Keratinocyte (primary cell): ENCODE results near the gene NAA10. TPM values are rescaled to one million over a fixed set of nuclear protein-coding genes. Genes with fewer than 3 reads are reported as not detected.

Experiments used
- DNase-seq: peaks from one replicate; pipeline ENCODE4 v3.0.0-alpha.2; 2011; ENCODE audit warnings: low read depth, missing footprints, low spot score
- FAIRE-seq: peaks from 2 replicates; lab custom pipeline; 2011; peaks lifted over from hg19 to GRCh38; lab: Jason Lieb, UNC
- H2AFZ ChIP-seq: 2 replicates; pipeline ENCODE4 v1.6.0; 2012; ENCODE audit warnings: low read length, control low read depth, inconsistent platforms; ENCODE audit not compliant: control insufficient read depth
- H3K27ac ChIP-seq: 2 replicates; pipeline ENCODE4 v1.5.1; 2011; ENCODE audit warnings: low read length; ENCODE audit not compliant: control insufficient read depth, insufficient read depth
- H3K27me3 ChIP-seq: 3 replicates; pipeline ENCODE4 v1.6.0; 2011; ENCODE audit warnings: low read length; ENCODE audit not compliant: control insufficient read depth, insufficient read depth; ENCODE audit errors: extremely low read depth
- H3K36me3 ChIP-seq, 2 experiments: 2 replicates in 1 of 2; 3 replicates in 1 of 2; pipeline ENCODE4 v1.5.1; 2011; ENCODE audit warnings: low read length in 2 of 2, mild to moderate bottlenecking in 1 of 2; ENCODE audit not compliant: control insufficient read depth in 2 of 2, insufficient read depth in 2 of 2; ENCODE audit errors: extremely low read depth in 1 of 2
- H3K4me1 ChIP-seq: 3 replicates; pipeline ENCODE4 v1.5.1; 2011; ENCODE audit warnings: low read length; ENCODE audit not compliant: control insufficient read depth, insufficient read depth; ENCODE audit errors: extremely low read depth
- H3K4me2 ChIP-seq: 3 replicates; pipeline ENCODE4 v1.6.0; 2011; ENCODE audit warnings: low read depth, low read length; ENCODE audit not compliant: control insufficient read depth, insufficient read depth; ENCODE audit errors: extremely low read depth
- H3K4me3 ChIP-seq, 3 experiments: fragments of 200-600 bp in 1 of 3; sonication (generic) in 1 of 3; 2 replicates in 2 of 3; 3 replicates in 1 of 3; pipeline ENCODE4 v1.5.1; 2011 to 2016; ENCODE audit warnings: low read length in 3 of 3, mild to moderate bottlenecking in 3 of 3, control low read depth in 2 of 3, inconsistent platforms in 1 of 3, low read depth in 1 of 3, mixed read lengths in 1 of 3, mixed run types in 1 of 3, moderate library complexity in 1 of 3; ENCODE audit not compliant: control insufficient read depth in 2 of 3, insufficient read depth in 2 of 3; ENCODE audit errors: extremely low read depth in 1 of 3
- H3K79me2 ChIP-seq: 2 replicates; pipeline ENCODE4 v1.6.0; 2012; ENCODE audit warnings: low read length; ENCODE audit not compliant: control insufficient read depth, insufficient read depth
- H3K9ac ChIP-seq: 3 replicates; pipeline ENCODE4 v1.6.0; 2011; ENCODE audit warnings: low read length; ENCODE audit not compliant: control insufficient read depth, insufficient read depth; ENCODE audit errors: extremely low read depth
- H3K9me1 ChIP-seq: 3 replicates; pipeline ENCODE4 v1.6.0; 2011; ENCODE audit warnings: low read length; ENCODE audit not compliant: control insufficient read depth, insufficient read depth; ENCODE audit errors: extremely low read depth
- H3K9me3 ChIP-seq: 2 replicates; pipeline ENCODE4 v1.5.1; 2012; ENCODE audit warnings: low read depth, low read length; ENCODE audit not compliant: control insufficient read depth
- H4K20me1 ChIP-seq: 3 replicates; pipeline ENCODE4 v1.6.0; 2011; ENCODE audit warnings: low read length; ENCODE audit not compliant: control insufficient read depth, insufficient read depth; ENCODE audit errors: extremely low read depth
- EZH2 ChIP-seq: IDR thresholded peaks from one replicate; pipeline ENCODE4 v1.6.1; 2012; ENCODE audit warnings: inconsistent platforms, mild to moderate bottlenecking, low read length, moderate library complexity
- dilution Hi-C: fragments of 300-500 bp; cut with MboI; formaldehyde crosslinking; loops from one replicate; pipeline ENCODE4 v1.7.0; 2020; ENCODE audit warnings: low sequenced_read_pairs; ENCODE audit not compliant: extremely low pct_ligation_motif_present
- polyA plus RNA-seq, 5 experiments: library from polyadenylated mRNA; depleted of rRNA in 3 of 5; stranded (reverse) in 3 of 5; stranded (forward) in 1 of 5; unstranded in 1 of 5; fragments of >200 nt; gene quantifications; 1 replicate in 1 of 5; 2 replicates in 3 of 5; 3 replicates in 1 of 5; pipeline versions ENCODE4 v1.2.1 to v1.2.3, GENCODE V29; 2011 to 2012; ENCODE audit warnings: missing spikeins in 2 of 5, low read depth in 1 of 5, low replicate concordance in 1 of 5
- TF ChIP-seq, protein P1 (sequence below), 3 experiments: IDR thresholded peaks in 1 of 3; conservative IDR thresholded peaks in 1 of 3; optimal IDR thresholded peaks in 1 of 3; 2 replicates in 2 of 3; 3 replicates in 1 of 3; pipeline versions ENCODE3 to v1.5.1; 2011; ENCODE audit warnings: low read length in 3 of 3, mild to moderate bottlenecking in 3 of 3, moderate library complexity in 2 of 3, control low read depth in 1 of 3, inconsistent platforms in 1 of 3; ENCODE audit not compliant: insufficient read depth in 2 of 3; ENCODE audit errors: extremely low read depth in 1 of 3

The NAA10 gene
- polyA plus RNA-seq, 1 donor (not counting 4 experiments of a cell fraction or from before 2014, with no cell fraction given): 103 TPM

DNA sequence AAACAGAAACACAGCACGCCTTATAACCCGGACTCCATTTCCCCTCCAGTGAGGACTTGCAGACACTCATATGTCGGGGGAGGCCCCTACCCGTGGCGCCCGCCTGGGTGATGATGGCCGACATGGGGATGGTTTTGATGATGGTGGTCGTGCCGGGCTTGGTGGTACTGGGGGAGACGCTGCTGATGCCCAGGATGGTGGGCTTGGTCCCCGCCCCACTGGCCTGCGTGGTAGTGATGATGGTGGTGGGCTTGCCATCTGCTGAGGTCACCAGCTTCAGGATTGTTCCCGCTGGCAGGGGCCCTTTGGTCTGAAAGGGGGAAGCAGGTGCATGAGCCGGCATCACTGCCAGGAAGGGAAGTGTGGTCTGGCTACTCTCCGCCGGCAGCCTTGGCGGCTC is 22.4 kb upstream of the NAA10 start:
- H3K36me3 ChIP-seq: peaks cover 27 to 64% of the 10 kb centered on the region in 2 experiments
- dilution Hi-C loops: no loop called here
- FAIRE-seq: no peak

DNA sequence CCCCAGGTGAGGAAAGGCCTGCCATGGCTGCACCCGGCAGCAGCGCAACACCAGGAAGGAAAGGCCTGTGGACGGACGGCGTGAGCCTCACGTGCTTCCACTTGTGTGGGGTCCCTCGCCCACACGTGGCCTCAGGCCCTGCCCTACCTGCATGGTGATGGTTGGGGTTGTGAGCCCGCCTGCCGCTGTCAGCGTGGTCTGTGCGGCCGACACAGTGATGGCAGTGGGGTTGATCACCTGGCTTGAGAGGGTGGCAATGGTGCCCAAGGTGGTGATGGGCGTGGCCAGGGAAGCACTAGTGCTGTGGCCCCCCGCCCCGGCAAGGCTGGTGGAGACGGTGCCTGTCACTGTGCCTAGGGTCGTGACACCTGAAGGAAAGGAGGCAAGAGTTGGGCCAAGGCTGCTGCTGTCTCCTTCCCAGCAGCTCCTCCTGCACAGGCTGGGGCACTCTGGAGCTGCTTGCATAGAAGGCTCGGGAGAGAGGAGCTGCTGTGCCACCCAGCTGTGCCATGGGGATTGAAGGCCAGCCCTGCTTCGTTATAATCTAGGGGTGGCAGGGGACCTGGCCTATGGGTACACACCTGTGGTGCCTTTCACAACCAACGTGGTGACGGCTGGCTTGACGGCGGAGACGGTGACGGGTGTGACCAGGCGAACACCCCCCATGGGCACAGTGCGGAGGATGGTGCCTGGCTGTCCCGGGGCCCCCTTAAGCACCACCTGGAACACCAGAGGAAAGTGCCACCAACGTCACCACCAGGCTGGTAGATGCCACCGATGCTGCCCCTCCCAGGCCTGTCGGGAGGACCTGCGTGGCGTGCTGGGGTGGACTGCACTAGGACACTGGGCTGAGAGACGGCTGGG is 21.4 kb upstream of the NAA10 start:
- dilution Hi-C loops: no loop called here
- FAIRE-seq (no peak), DNase-seq (no peak)
- H3K27me3 ChIP-seq: no peaks in the 10 kb centered on the region
- no peaks in the 10 kb centered on the region for H3K9me1 ChIP-seq
- H3K4me1 ChIP-seq: no peaks in the 10 kb centered on the region
- H3K4me2 ChIP-seq: no peak overlapping the region
- no peaks in the 10 kb centered on the region for H3K79me2 ChIP-seq
- TF ChIP-seq, protein P1, sequence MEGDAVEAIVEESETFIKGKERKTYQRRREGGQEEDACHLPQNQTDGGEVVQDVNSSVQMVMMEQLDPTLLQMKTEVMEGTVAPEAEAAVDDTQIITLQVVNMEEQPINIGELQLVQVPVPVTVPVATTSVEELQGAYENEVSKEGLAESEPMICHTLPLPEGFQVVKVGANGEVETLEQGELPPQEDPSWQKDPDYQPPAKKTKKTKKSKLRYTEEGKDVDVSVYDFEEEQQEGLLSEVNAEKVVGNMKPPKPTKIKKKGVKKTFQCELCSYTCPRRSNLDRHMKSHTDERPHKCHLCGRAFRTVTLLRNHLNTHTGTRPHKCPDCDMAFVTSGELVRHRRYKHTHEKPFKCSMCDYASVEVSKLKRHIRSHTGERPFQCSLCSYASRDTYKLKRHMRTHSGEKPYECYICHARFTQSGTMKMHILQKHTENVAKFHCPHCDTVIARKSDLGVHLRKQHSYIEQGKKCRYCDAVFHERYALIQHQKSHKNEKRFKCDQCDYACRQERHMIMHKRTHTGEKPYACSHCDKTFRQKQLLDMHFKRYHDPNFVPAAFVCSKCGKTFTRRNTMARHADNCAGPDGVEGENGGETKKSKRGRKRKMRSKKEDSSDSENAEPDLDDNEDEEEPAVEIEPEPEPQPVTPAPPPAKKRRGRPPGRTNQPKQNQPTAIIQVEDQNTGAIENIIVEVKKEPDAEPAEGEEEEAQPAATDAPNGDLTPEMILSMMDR (optimal IDR thresholded peaks at IDR 0.05 in 1 of 3, IDR thresholded peaks at IDR 0.05 in 1 of 3, conservative IDR thresholded peaks at IDR 0.05 in 1 of 3; ENCODE audit: extremely low read depth in 1 of 3, insufficient read depth in 2 of 3, low read length in 3 of 3): no peak
- TF ChIP-seq EZH2: no peak
- H2AFZ ChIP-seq: no peak overlapping the region
- no peak overlapping the region for H3K4me3 ChIP-seq
- H3K9ac ChIP-seq: no peak overlapping the region
- no peaks in the 10 kb centered on the region for H4K20me1 ChIP-seq
- H3K9me3 ChIP-seq: no peaks in the 10 kb centered on the region
- H3K27ac ChIP-seq: no peak overlapping the region
- H3K36me3 ChIP-seq: peaks cover 29 to 55% of the 10 kb centered on the region in 2 experiments

More for the DNA sequence above, 22.4 kb upstream of the NAA10 start:
- H2AFZ ChIP-seq: no peak overlapping the region
- H3K4me2 ChIP-seq: no peak overlapping the region
- no peak for DNase-seq
- H3K9me1 ChIP-seq: no peaks in the 10 kb centered on the region
- H3K9me3 ChIP-seq: no peaks in the 10 kb centered on the region
- H3K4me1 ChIP-seq: no peaks in the 10 kb centered on the region
- H3K4me3 ChIP-seq: no peak overlapping the region
- H3K79me2 ChIP-seq: peaks cover 2% of the 10 kb centered on the region
- no peaks in the 10 kb centered on the region for H3K27me3 ChIP-seq
- no peaks in the 10 kb centered on the region for H4K20me1 ChIP-seq
- TF ChIP-seq EZH2: no peak
- TF ChIP-seq, protein P1 (optimal IDR thresholded peaks at IDR 0.05 in 1 of 3, IDR thresholded peaks at IDR 0.05 in 1 of 3, conservative IDR thresholded peaks at IDR 0.05 in 1 of 3; ENCODE audit: extremely low read depth in 1 of 3, insufficient read depth in 2 of 3, low read length in 3 of 3): no peak
- no peak overlapping the region for H3K27ac ChIP-seq
- no peak overlapping the region for H3K9ac ChIP-seq
